ENCODE data around the gene UTP4. TPM values are rescaled to one million over a fixed set of nuclear protein-coding genes. Genes with fewer than 3 reads are reported as not detected.

UTP4 gene
- polyA plus RNA-seq, 4 donors = 6.3 to 25.7 (median 19.1) TPM

- no peak for FAIRE-seq
Observed at GRCh38 chr16:69166221-69166833, 33.9 kb downstream of the UTP4 start.

GRCh38 chr16:69166946-69167930, 34.8 kb downstream of the UTP4 start:
- Histone ChIP-seq H3K4me1 (ENCODE audit: control insufficient read depth in 3 of 3, insufficient read depth in 2 of 3, low read depth in 1 of 3, low read length in 2 of 3) (peaks cover 0 to 5% (median 0%) of the 10 kb centered on the region in 3 donors), H3K9me3 (ENCODE audit: control insufficient read depth in 2 of 2, insufficient read depth in 1 of 2, low read depth in 1 of 2, low read length in 1 of 2) (no peaks in the 10 kb centered on the region), H3K36me3 (ENCODE audit: control insufficient read depth in 3 of 3, insufficient read depth in 2 of 3, low read depth in 1 of 3, low read length in 3 of 3) (peaks cover 0 to 40% (median 22%) of the 10 kb centered on the region in 3 donors), H3K4me3 (ENCODE audit: low read depth in 1 of 3, low read length in 3 of 3) (no peak overlapping the region), H3K27ac (ENCODE audit: low read depth in 1 of 3, low read length in 2 of 3) (no peak overlapping the region), H3K27me3 (ENCODE audit: control insufficient read depth in 3 of 3, insufficient read depth in 3 of 3, low read length in 3 of 3) (no peaks in the 10 kb centered on the region)
- DNase-seq (no peak), FAIRE-seq (no peak)
- 88 to 95% (median 90%) methylated on average over 7 of the region's 7 CpGs for WGBS, 3 donors

More at GRCh38 chr16:69166221-69166833, 33.9 kb downstream of the UTP4 start:
- Histone ChIP-seq H3K4me3 (ENCODE audit: low read depth in 1 of 3, low read length in 3 of 3) (no peak overlapping the region), H3K27me3 (ENCODE audit: control insufficient read depth in 3 of 3, insufficient read depth in 3 of 3, low read length in 3 of 3) (no peaks in the 10 kb centered on the region), H3K4me1 (ENCODE audit: control insufficient read depth in 3 of 3, insufficient read depth in 2 of 3, low read depth in 1 of 3, low read length in 2 of 3) (peaks cover 0 to 3% (median 0%) of the 10 kb centered on the region in 3 donors), H3K36me3 (ENCODE audit: control insufficient read depth in 3 of 3, insufficient read depth in 2 of 3, low read depth in 1 of 3, low read length in 3 of 3) (peaks cover 0 to 48% (median 22%) of the 10 kb centered on the region in 3 donors), H3K9me3 (ENCODE audit: control insufficient read depth in 2 of 2, insufficient read depth in 1 of 2, low read depth in 1 of 2, low read length in 1 of 2) (no peaks in the 10 kb centered on the region), H3K27ac (ENCODE audit: low read depth in 1 of 3, low read length in 2 of 3) (no peak overlapping the region)
- DNase-seq = no peak
- WGBS, 3 donors = 64 to 71% (median 68%) methylated on average over 8 of the region's 8 CpGs

- H3K36me3 ChIP-seq (ENCODE audit: control insufficient read depth in 3 of 3, insufficient read depth in 2 of 3, low read depth in 1 of 3, low read length in 3 of 3) = peaks cover 0 to 31% (median 19%) of the 10 kb centered on the region in 3 donors
- FAIRE-seq = no peak
Observed at GRCh38 chr16:69169051-69169450, 36.6 kb downstream of the UTP4 start.

GRCh38 chr16:69169607-69170352, 37.3 kb downstream of the UTP4 start:
- 64 to 81% (median 72%) methylated on average over 6 of the region's 6 CpGs for WGBS, 3 donors
- Histone ChIP-seq H3K9me3 (ENCODE audit: control insufficient read depth in 2 of 2, insufficient read depth in 1 of 2, low read depth in 1 of 2, low read length in 1 of 2) (no peaks in the 10 kb centered on the region), H3K4me3 (ENCODE audit: low read depth in 1 of 3, low read length in 3 of 3) (no peak overlapping the region), H3K27ac (ENCODE audit: low read depth in 1 of 3, low read length in 2 of 3) (no peak overlapping the region), H3K27me3 (ENCODE audit: control insufficient read depth in 3 of 3, insufficient read depth in 3 of 3, low read length in 3 of 3) (no peaks in the 10 kb centered on the region), H3K36me3 (ENCODE audit: control insufficient read depth in 3 of 3, insufficient read depth in 2 of 3, low read depth in 1 of 3, low read length in 3 of 3) (peaks cover 0 to 30% (median 19%) of the 10 kb centered on the region in 3 donors), H3K4me1 (ENCODE audit: control insufficient read depth in 3 of 3, insufficient read depth in 2 of 3, low read depth in 1 of 3, low read length in 2 of 3) (peaks cover 0 to 5% (median 0%) of the 10 kb centered on the region in 3 donors)
- DNase-seq = no peak
- no peak for FAIRE-seq

More at GRCh38 chr16:69169051-69169450, 36.6 kb downstream of the UTP4 start:
- DNase-seq = no peak
- Histone ChIP-seq H3K27ac (ENCODE audit: low read depth in 1 of 3, low read length in 2 of 3) (no peak overlapping the region), H3K4me3 (ENCODE audit: low read depth in 1 of 3, low read length in 3 of 3) (no peak overlapping the region), H3K9me3 (ENCODE audit: control insufficient read depth in 2 of 2, insufficient read depth in 1 of 2, low read depth in 1 of 2, low read length in 1 of 2) (no peaks in the 10 kb centered on the region), H3K27me3 (ENCODE audit: control insufficient read depth in 3 of 3, insufficient read depth in 3 of 3, low read length in 3 of 3) (no peaks in the 10 kb centered on the region), H3K4me1 (ENCODE audit: control insufficient read depth in 3 of 3, insufficient read depth in 2 of 3, low read depth in 1 of 3, low read length in 2 of 3) (peaks cover 0 to 5% (median 0%) of the 10 kb centered on the region in 3 donors)
- WGBS, 3 donors = 92 to 100% (median 94%) methylated on average over 4 of the region's 4 CpGs

- H3K9me3 ChIP-seq (ENCODE audit: control insufficient read depth in 2 of 2, insufficient read depth in 1 of 2, low read depth in 1 of 2, low read length in 1 of 2) = no peaks in the 10 kb centered on the region
- 56 to 90% (median 81%) methylated on average over 6 of the region's 6 CpGs for WGBS, 3 donors
- peaks cover 0 to 22% (median 14%) of the 10 kb centered on the region in 3 donors for H3K36me3 ChIP-seq (ENCODE audit: control insufficient read depth in 3 of 3, insufficient read depth in 2 of 3, low read depth in 1 of 3, low read length in 3 of 3)
- FAIRE-seq (no peak), DNase-seq (no peak)
- H3K27ac ChIP-seq (ENCODE audit: low read depth in 1 of 3, low read length in 2 of 3) = peak overlapping the region in 2 of 3 donors; percentile 22 to 52
- no peaks in the 10 kb centered on the region for H3K27me3 ChIP-seq (ENCODE audit: control insufficient read depth in 3 of 3, insufficient read depth in 3 of 3, low read length in 3 of 3)
- peaks cover 0 to 3% (median 0%) of the 10 kb centered on the region in 3 donors for H3K4me1 ChIP-seq (ENCODE audit: control insufficient read depth in 3 of 3, insufficient read depth in 2 of 3, low read depth in 1 of 3, low read length in 2 of 3)
- no peak overlapping the region for H3K4me3 ChIP-seq (ENCODE audit: low read depth in 1 of 3, low read length in 3 of 3)
Observed at GRCh38 chr16:69171325-69172084, 39.1 kb downstream of the UTP4 start.

- no peaks in the 10 kb centered on the region for H3K27me3 ChIP-seq (ENCODE audit: control insufficient read depth in 3 of 3, insufficient read depth in 3 of 3, low read length in 3 of 3)
- H3K36me3 ChIP-seq (ENCODE audit: control insufficient read depth in 3 of 3, insufficient read depth in 2 of 3, low read depth in 1 of 3, low read length in 3 of 3) = peaks cover 0 to 2% (median 0%) of the 10 kb centered on the region in 3 donors
- peak overlapping the region in 1 of 3 donors; percentile 29 for H3K27ac ChIP-seq (ENCODE audit: low read depth in 1 of 3, low read length in 2 of 3)
- FAIRE-seq = no peak
- H3K4me3 ChIP-seq (ENCODE audit: low read depth in 1 of 3, low read length in 3 of 3) = no peak overlapping the region
- WGBS, 3 donors = 86 to 98% (median 93%) methylated on average over 4 of the region's 4 CpGs
- H3K9me3 ChIP-seq (ENCODE audit: control insufficient read depth in 2 of 2, insufficient read depth in 1 of 2, low read depth in 1 of 2, low read length in 1 of 2) = no peaks in the 10 kb centered on the region
- DNase-seq = no peak
- H3K4me1 ChIP-seq (ENCODE audit: control insufficient read depth in 3 of 3, insufficient read depth in 2 of 3, low read depth in 1 of 3, low read length in 2 of 3) = peaks cover 0 to 7% (median 6%) of the 10 kb centered on the region in 3 donors
Observed at GRCh38 chr16:69176033-69176800, 43.8 kb downstream of the UTP4 start.

GRCh38 chr16:69179328-69180010, 47.0 kb downstream of the UTP4 start:
- no peak for FAIRE-seq
- Histone ChIP-seq H3K4me3 (ENCODE audit: low read depth in 1 of 3, low read length in 3 of 3) (no peak overlapping the region), H3K36me3 (ENCODE audit: control insufficient read depth in 3 of 3, insufficient read depth in 2 of 3, low read depth in 1 of 3, low read length in 3 of 3) (peaks cover 0 to 2% (median 0%) of the 10 kb centered on the region in 3 donors), H3K27me3 (ENCODE audit: control insufficient read depth in 3 of 3, insufficient read depth in 3 of 3, low read length in 3 of 3) (no peaks in the 10 kb centered on the region), H3K9me3 (ENCODE audit: control insufficient read depth in 2 of 2, insufficient read depth in 1 of 2, low read depth in 1 of 2, low read length in 1 of 2) (no peaks in the 10 kb centered on the region), H3K27ac (ENCODE audit: low read depth in 1 of 3, low read length in 2 of 3) (peak overlapping the region in 2 of 3 donors; percentile 49 to 54), H3K4me1 (ENCODE audit: control insufficient read depth in 3 of 3, insufficient read depth in 2 of 3, low read depth in 1 of 3, low read length in 2 of 3) (peaks cover 0 to 7% (median 4%) of the 10 kb centered on the region in 3 donors)
- 18 to 23% (median 22%) methylated on average over 6 of the region's 6 CpGs for WGBS, 3 donors
- peak; percentile 65 to 70 for DNase-seq

Data from small intestine (tissue), 7 donors.